AG09309 (cell line): Measurements from ENCODE around the gene NSD1.

Experiments used
- DNase-seq: peaks from one replicate; pipeline ENCODE4 v3.0.0-alpha.2; 2010; ENCODE audit warnings: low read depth
- H3K4me3 ChIP-seq: 2 replicates; pipeline ENCODE4 v1.5.1; 2011; ENCODE audit warnings: mild to moderate bottlenecking, low read depth, low read length, moderate library complexity; ENCODE audit not compliant: control insufficient read depth
- TF ChIP-seq, protein P1 (sequence below): IDR thresholded peaks from 2 replicates; pipeline ENCODE4 v1.5.1; 2011; ENCODE audit warnings: mild to moderate bottlenecking, low read depth, low read length, inconsistent platforms; ENCODE audit not compliant: insufficient read depth, control insufficient read depth; ENCODE audit errors: missing control alignments

The NSD1 gene

DNA sequence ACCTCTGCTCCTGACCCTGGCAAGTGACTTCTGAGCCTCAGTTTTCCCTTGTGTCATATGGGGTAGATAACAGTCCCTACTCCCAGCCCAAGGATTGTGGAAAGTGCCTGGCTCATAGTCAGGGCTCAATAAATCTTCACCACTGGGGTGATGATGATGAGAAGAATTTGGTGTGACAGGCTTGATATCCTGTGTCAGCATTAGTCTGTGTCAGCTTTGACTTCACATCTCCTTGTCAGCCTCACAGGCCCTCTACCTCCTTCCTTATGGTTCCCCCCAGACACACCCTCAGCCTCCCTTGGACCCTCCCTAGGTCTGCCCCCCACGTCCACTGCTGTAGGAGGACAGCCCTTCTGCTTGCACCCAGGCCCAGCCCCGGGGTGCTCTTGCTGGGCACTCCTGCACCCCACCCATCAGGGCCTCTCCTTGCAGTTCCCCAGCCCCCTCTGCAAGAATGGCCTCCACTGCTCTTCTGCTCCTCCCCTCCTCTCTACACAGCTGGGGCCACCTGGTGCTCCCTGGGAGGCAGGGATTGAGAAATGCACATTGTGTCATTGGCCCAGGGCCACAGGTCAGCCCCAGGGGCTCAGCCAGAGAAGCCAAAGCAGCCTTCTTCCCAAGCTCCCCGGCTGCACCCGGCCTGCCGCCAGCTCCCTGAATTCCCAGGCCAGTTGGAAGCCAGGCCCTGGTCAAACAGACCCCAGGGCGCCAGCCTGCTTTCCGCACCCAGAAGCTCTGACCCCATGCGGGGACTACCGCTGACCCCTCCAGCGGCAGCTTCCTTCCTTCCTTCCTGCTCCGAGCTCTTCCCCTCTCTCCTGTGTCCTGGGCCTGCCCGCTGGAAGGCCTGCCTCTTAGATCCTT lies 39.1 kb upstream of the NSD1 start:
- TF ChIP-seq, protein P1, sequence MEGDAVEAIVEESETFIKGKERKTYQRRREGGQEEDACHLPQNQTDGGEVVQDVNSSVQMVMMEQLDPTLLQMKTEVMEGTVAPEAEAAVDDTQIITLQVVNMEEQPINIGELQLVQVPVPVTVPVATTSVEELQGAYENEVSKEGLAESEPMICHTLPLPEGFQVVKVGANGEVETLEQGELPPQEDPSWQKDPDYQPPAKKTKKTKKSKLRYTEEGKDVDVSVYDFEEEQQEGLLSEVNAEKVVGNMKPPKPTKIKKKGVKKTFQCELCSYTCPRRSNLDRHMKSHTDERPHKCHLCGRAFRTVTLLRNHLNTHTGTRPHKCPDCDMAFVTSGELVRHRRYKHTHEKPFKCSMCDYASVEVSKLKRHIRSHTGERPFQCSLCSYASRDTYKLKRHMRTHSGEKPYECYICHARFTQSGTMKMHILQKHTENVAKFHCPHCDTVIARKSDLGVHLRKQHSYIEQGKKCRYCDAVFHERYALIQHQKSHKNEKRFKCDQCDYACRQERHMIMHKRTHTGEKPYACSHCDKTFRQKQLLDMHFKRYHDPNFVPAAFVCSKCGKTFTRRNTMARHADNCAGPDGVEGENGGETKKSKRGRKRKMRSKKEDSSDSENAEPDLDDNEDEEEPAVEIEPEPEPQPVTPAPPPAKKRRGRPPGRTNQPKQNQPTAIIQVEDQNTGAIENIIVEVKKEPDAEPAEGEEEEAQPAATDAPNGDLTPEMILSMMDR: no peak
- no peak overlapping the region for H3K4me3 ChIP-seq
- DNase-seq: no peak

DNA sequence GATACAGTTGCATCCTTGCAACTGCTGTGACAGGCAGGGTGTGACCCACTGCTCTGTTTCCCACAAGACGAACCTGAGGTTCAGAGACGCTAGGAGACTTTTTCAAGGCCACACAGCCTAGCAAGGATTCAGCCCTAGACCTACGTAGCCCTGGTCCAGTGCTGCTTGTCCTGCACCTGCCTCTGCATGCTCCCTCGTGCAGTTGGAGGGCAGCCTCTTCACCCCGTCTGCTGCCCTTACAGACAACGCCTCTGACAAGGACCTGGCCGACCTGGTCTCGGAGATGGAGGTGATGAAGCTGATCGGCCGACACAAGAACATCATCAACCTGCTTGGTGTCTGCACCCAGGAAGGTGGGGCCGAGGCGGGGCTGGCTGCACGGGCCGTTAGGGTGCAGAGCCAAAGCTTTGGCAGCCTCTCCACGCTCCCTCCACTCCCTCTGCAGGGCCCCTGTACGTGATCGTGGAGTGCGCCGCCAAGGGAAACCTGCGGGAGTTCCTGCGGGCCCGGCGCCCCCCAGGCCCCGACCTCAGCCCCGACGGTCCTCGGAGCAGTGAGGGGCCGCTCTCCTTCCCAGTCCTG lies 38.4 kb upstream of the NSD1 start:
- TF ChIP-seq, protein P1: no peak
- H3K4me3 ChIP-seq: no peak overlapping the region
- no peak for DNase-seq

DNA sequence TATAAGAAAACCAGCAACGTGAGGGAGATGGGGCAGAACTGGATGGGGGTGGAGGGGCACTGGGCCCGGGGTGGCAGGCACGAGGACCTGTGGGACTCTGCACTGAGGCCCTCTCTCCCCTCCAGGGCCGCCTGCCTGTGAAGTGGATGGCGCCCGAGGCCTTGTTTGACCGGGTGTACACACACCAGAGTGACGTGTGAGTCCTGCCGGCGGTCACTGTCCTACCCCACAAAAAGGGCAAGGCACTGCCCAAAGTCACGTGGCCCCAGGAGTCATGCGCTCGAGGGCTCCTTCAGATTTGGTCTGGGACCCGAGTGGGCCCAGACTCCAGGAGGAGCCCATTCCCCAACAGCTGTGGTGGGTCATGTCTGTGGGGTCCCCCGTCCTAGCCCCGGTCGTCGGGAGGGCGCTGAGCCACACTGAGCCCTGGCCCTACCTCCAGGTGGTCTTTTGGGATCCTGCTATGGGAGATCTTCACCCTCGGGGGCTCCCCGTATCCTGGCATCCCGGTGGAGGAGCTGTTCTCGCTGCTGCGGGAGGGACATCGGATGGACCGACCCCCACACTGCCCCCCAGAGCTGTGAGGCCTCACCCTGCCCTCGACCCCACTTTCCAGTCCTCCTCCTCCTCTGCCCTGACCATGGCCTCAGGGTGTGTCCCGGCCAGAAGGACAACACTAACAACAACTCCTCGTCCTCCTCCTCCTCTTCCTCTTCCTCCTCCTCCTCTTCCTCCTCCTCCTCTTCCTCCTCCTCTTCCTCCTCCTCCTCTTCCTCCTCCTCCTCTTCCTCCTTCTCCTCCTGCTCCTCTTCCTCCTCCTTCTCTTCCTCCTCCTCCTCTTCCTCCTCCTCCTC lies 37.2 kb upstream of the NSD1 start:
- H3K4me3 ChIP-seq: no peak overlapping the region
- no peak for DNase-seq
- TF ChIP-seq, protein P1: no peak

DNA sequence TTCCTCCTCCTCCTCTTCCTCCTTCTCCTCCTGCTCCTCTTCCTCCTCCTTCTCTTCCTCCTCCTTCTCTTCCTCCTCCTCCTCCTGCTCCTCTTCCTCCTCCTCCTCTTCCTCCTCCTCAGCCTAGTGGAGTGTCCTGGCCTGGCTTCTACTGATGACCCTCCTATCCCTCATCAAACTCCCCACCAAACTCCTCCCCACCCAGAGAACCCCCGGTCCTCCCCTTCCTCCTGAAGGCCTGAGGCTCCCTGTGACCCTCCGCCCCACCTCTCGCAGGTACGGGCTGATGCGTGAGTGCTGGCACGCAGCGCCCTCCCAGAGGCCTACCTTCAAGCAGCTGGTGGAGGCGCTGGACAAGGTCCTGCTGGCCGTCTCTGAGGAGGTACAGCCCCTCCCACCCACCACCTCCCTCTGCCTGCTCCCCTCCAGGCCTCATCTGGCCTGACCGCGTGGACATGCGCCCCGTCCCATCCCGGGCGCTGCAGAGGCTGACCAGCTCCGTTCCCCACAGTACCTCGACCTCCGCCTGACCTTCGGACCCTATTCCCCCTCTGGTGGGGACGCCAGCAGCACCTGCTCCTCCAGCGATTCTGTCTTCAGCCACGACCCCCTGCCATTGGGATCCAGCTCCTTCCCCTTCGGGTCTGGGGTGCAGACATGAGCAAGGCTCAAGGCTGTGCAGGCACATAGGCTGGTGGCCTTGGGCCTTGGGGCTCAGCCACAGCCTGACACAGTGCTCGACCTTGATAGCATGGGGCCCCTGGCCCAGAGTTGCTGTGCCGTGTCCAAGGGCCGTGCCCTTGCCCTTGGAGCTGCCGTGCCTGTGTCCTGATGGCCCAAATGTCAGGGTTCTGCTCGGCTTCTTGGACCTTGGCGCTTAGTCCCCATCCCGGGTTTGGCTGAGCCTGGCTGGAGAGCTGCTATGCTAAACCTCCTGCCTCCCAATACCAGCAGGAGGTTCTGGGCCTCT lies 36.3 kb upstream of the NSD1 start:
- DNase-seq: no peak
- TF ChIP-seq, protein P1: no peak
- H3K4me3 ChIP-seq: no peak overlapping the region

DNA sequence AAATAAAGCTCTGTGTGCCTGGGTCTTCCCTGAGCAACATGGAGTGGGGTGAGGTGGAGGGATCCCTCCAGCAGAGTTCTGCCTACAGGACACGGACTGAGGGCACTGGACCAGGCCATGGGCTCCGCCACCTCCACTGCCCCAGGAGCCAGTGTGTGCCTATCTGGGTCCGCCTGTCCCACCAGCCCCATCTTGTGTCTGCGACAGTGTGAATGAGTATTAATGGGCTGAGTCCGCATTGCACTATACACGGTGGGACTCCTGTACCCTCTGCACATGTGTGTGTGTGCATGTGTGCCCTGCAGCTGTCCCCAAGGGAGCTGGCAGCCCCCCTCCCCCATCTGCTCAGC lies 35.5 kb upstream of the NSD1 start:
- TF ChIP-seq, protein P1: no peak
- no peak for DNase-seq
- H3K4me3 ChIP-seq: no peak overlapping the region

DNA sequence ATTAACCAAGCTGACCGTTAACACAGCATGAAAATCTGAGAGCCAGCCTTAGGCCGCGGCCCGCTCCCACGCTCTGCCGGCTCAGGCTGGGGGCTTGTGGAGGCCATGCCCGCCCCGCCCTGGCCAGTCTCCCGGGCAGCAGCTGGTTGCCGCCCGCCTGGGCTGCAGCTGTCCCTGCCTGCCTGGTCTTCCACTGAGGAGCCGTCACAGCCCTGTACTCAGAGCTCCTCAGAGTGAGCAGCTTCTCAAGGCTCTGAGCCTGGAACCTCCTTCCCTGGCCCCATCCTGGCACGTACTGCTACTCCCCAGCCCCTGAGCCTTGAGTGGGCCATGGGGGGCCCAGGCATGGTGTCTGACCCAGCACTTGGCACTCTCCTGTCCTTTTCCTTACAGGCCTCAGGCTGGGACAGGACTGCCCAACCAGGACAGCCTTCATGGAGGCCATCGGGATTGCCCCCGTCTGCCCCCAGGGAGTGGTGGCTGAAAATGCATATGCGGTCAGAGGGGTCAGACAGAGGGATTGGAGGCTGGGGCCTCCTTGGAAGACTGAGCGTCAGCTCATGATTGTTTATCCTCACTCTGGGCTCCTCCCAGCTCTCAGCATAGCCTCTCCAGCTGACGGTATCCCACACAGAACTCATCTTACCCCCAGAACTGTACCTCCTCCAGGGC lies 35.0 kb upstream of the NSD1 start:
- DNase-seq: no peak
- H3K4me3 ChIP-seq: no peak overlapping the region
- TF ChIP-seq, protein P1: no peak
